Naive thymus-derived CD4-positive, alpha-beta T cell (primary cell): Measurements from ENCODE around the gene ILK. TPM values are rescaled to one million over a fixed set of nuclear protein-coding genes. Genes with fewer than 3 reads are reported as not detected.

Source experiments
- ATAC-seq: fragments of 150-1000 bp; cut with Tn5 transposase; 2 replicates; pipeline ENCODE4 v1.10.0; 2021; ENCODE audit warnings: mild to moderate bottlenecking, moderate library complexity
- CTCF ChIA-PET: fragments of 350-600 bp; sonication (Branson Sonifier 250); formaldehyde crosslinking; loops from one replicate; lab custom pipeline; 2021; ENCODE audit warnings: antibody characterized with exemption; lab: Charles Lee
- POLR2A ChIA-PET: fragments of 350-600 bp; sonication (Branson Sonifier 250); formaldehyde crosslinking; loops from one replicate; lab custom pipeline; 2021; ENCODE audit warnings: antibody characterized with exemption, inconsistent platforms; lab: Charles Lee
- DNase-seq, 9 donors: peaks; one replicate each; pipeline versions ENCODE4 v3.0.0 to v3.0.0-alpha.2; 2020 to 2022; ENCODE audit warnings: mixed read lengths in 1 of 9
- H3K27ac ChIP-seq: one replicate; pipeline ENCODE4 v1.7.0; 2013; ENCODE audit warnings: mild to moderate bottlenecking, low read depth, low read length, moderate library complexity
- H3K27me3 ChIP-seq, 2 donors: one replicate each; pipeline ENCODE4 v1.7.0; 2013; ENCODE audit warnings: low read length in 2 of 2, mild to moderate bottlenecking in 2 of 2, moderate library complexity in 2 of 2; ENCODE audit not compliant: control insufficient read depth in 2 of 2, insufficient read depth in 2 of 2
- H3K36me3 ChIP-seq, 3 experiments: 1 replicate in 2 of 3; 2 replicates in 1 of 3; pipeline ENCODE4 v1.7.0; 2013; ENCODE audit warnings: low read length in 3 of 3, mild to moderate bottlenecking in 3 of 3, moderate library complexity in 1 of 3; ENCODE audit not compliant: insufficient read depth in 3 of 3, control insufficient read depth in 2 of 3
- H3K4me1 ChIP-seq, 2 donors: one replicate each; pipeline ENCODE4 v1.7.0; 2013; ENCODE audit warnings: low read length in 2 of 2, mild to moderate bottlenecking in 2 of 2, moderate library complexity in 1 of 2; ENCODE audit not compliant: control insufficient read depth in 2 of 2, insufficient read depth in 2 of 2
- H3K4me3 ChIP-seq: 2 replicates; pipeline ENCODE4 v1.7.0; 2013; ENCODE audit warnings: mild to moderate bottlenecking, low read length
- H3K9me3 ChIP-seq, 3 experiments: 1 replicate in 2 of 3; 2 replicates in 1 of 3; pipeline ENCODE4 v1.7.0; 2013; ENCODE audit warnings: low read length in 3 of 3; ENCODE audit not compliant: control insufficient read depth in 2 of 3
- H3K27ac Mint-ChIP-seq, 9 donors: one replicate each; pipeline ENCODE4 v1.8.0; 2020 to 2022; ENCODE audit warnings: mixed read lengths in 9 of 9, mild to moderate bottlenecking in 8 of 9, moderate library complexity in 5 of 9, inconsistent platforms in 2 of 9
- H3K27me3 Mint-ChIP-seq, 5 donors: one replicate each; pipeline ENCODE4 v1.8.0; 2021 to 2022; ENCODE audit warnings: mixed read lengths in 5 of 5, mild to moderate bottlenecking in 1 of 5
- H3K36me3 Mint-ChIP-seq, 5 donors: one replicate each; pipeline ENCODE4 v1.8.0; 2020 to 2022; ENCODE audit warnings: mixed read lengths in 5 of 5, mild to moderate bottlenecking in 3 of 5, inconsistent platforms in 1 of 5
- H3K4me1 Mint-ChIP-seq, 7 donors: one replicate each; pipeline ENCODE4 v1.8.0; 2020 to 2022; ENCODE audit warnings: mixed read lengths in 7 of 7, mild to moderate bottlenecking in 3 of 7, inconsistent platforms in 1 of 7
- H3K4me3 Mint-ChIP-seq, 10 donors: one replicate each; pipeline ENCODE4 v1.8.0; 2020 to 2022; ENCODE audit warnings: mild to moderate bottlenecking in 10 of 10, mixed read lengths in 10 of 10, moderate library complexity in 6 of 10, inconsistent platforms in 2 of 10
- H3K9me3 Mint-ChIP-seq, 11 donors: one replicate each; pipeline ENCODE4 v1.8.0; 2020 to 2022; ENCODE audit warnings: mixed read lengths in 11 of 11, mild to moderate bottlenecking in 4 of 11, inconsistent platforms in 1 of 11, moderate library complexity in 1 of 11
- intact Hi-C, 2 donors: fragments of 100-400 bp; cut with micrococcal nuclease; formaldehyde crosslinking; loops; one replicate each; pipeline ENCODE4 v1.15.1; 2023
- polyA plus RNA-seq, 2 donors: library from polyadenylated mRNA; unstranded; fragments of 300-500 nt; fragmentation: Illumina TruSeq; gene quantifications; one replicate each; pipeline ENCODE4 v1.2.3, GENCODE V29; 2021
- total RNA-seq, 6 experiments: library from RNA in 5 of 6; stranded (reverse) in 5 of 6; gene quantifications; 1 replicate in 5 of 6; 2 replicates in 1 of 6; pipeline ENCODE4 v1.2.3 and lab custom pipeline; 2021 to 2026

The ILK gene
- total and polyA plus RNA-seq, 7 experiments from 2014 or later: 34.4 to 165 (median 79.7) TPM

GRCh38 chr11:6566704-6567370 lies 36.7 kb upstream of the ILK start:
- CTCF ChIA-PET: interaction anchor here (0.6 kb wide), 1 partner anchor 116 kb away, joined by 3 read pairs; the partner anchor contains the start of gene MRPL17

GRCh38 chr11:6567371-6567745 lies 36.2 kb upstream of the ILK start:
- no peaks in the 10 kb centered on the region for H3K27me3 ChIP-seq
- DNase-seq (no peak), ATAC-seq (no peak)
- H3K27ac Mint-ChIP-seq: no peak overlapping the region
- POLR2A ChIA-PET: no interaction called here
- H3K36me3 ChIP-seq: peaks cover 0 to 20% (median 0%) of the 10 kb centered on the region in 3 experiments
- peaks cover 0 to 28% (median 0%) of the 10 kb centered on the region in 7 donors for H3K4me1 Mint-ChIP-seq
- H3K4me3 ChIP-seq: no peak overlapping the region
- H3K4me3 Mint-ChIP-seq: no peak overlapping the region
- no peaks in the 10 kb centered on the region for H3K9me3 ChIP-seq
- no peaks in the 10 kb centered on the region for H3K27me3 Mint-ChIP-seq
- CTCF ChIA-PET: interaction anchor here (0.6 kb wide), 1 partner anchor 116 kb away, joined by 3 read pairs; the partner anchor contains the start of gene MRPL17
- intact Hi-C loops: no loop called here
- no peaks in the 10 kb centered on the region for H3K4me1 ChIP-seq
- peaks cover 6 to 42% (median 18%) of the 10 kb centered on the region in 5 donors for H3K36me3 Mint-ChIP-seq
- H3K9me3 Mint-ChIP-seq: no peaks in the 10 kb centered on the region
- no peak overlapping the region for H3K27ac ChIP-seq

More at GRCh38 chr11:6566704-6567370, 36.7 kb upstream of the ILK start:
- intact Hi-C loops: no loop called here
- peak; percentile 8 for ATAC-seq
- Histone ChIP-seq H3K36me3 (peaks cover 0 to 20% (median 0%) of the 10 kb centered on the region in 3 experiments), H3K4me1 (no peaks in the 10 kb centered on the region), H3K4me3 (no peak overlapping the region), H3K27me3 (no peaks in the 10 kb centered on the region), H3K9me3 (no peaks in the 10 kb centered on the region), H3K27ac (no peak overlapping the region)
- no peak overlapping the region for H3K4me3 Mint-ChIP-seq
- no peaks in the 10 kb centered on the region for H3K9me3 Mint-ChIP-seq
- no peak overlapping the region for H3K27ac Mint-ChIP-seq
- peaks cover 6 to 38% (median 22%) of the 10 kb centered on the region in 5 donors for H3K36me3 Mint-ChIP-seq
- no peaks in the 10 kb centered on the region for H3K27me3 Mint-ChIP-seq
- POLR2A ChIA-PET: no interaction called here
- DNase-seq: no peak
- H3K4me1 Mint-ChIP-seq: peaks cover 0 to 33% (median 0%) of the 10 kb centered on the region in 7 donors

GRCh38 chr11:6568191-6568918 lies 35.2 kb upstream of the ILK start:
- no peaks in the 10 kb centered on the region for H3K9me3 Mint-ChIP-seq
- no peak overlapping the region for H3K4me3 ChIP-seq
- no peak overlapping the region for H3K27ac ChIP-seq
- H3K4me1 Mint-ChIP-seq: peaks cover 0 to 25% (median 0%) of the 10 kb centered on the region in 7 donors
- no peaks in the 10 kb centered on the region for H3K27me3 ChIP-seq
- no peaks in the 10 kb centered on the region for H3K4me1 ChIP-seq
- intact Hi-C loops: no loop called here
- H3K36me3 Mint-ChIP-seq: peaks cover 10 to 41% (median 17%) of the 10 kb centered on the region in 5 donors
- no peak overlapping the region for H3K27ac Mint-ChIP-seq
- no peaks in the 10 kb centered on the region for H3K27me3 Mint-ChIP-seq
- no peaks in the 10 kb centered on the region for H3K9me3 ChIP-seq
- POLR2A ChIA-PET: no interaction called here
- H3K36me3 ChIP-seq: peaks cover 0 to 16% (median 0%) of the 10 kb centered on the region in 3 experiments
- no peak for ATAC-seq
- CTCF ChIA-PET: interaction anchor here (0.6 to 1.2 kb wide), 2 partner anchors 36 to 44 kb away, joined by 3 read pairs; no protein-coding TSS in a partner anchor
- H3K4me3 Mint-ChIP-seq: no peak overlapping the region
- DNase-seq: no peak

- Histone ChIP-seq H3K27ac (no peak overlapping the region), H3K36me3 (peaks cover 0 to 6% (median 0%) of the 10 kb centered on the region in 3 experiments), H3K9me3 (no peaks in the 10 kb centered on the region), H3K27me3 (no peaks in the 10 kb centered on the region), H3K4me3 (no peak overlapping the region), H3K4me1 (no peaks in the 10 kb centered on the region)
- Mint-ChIP-seq H3K27me3 (no peaks in the 10 kb centered on the region), H3K4me3 (no peak overlapping the region), H3K9me3 (no peaks in the 10 kb centered on the region), H3K36me3 (peaks cover 5 to 41% (median 21%) of the 10 kb centered on the region in 5 donors), H3K27ac (peak overlapping the region in 1 of 9 donors; percentile 48), H3K4me1 (peaks cover 0 to 25% (median 0%) of the 10 kb centered on the region in 7 donors)
- CTCF ChIA-PET: no interaction called here
- POLR2A ChIA-PET: no interaction called here
- DNase-seq (no peak), ATAC-seq (no peak)
- intact Hi-C loops: no loop called here
Measured at GRCh38 chr11:6569706-6570105, 33.9 kb upstream of the ILK start.

- Histone ChIP-seq H3K27me3 (no peaks in the 10 kb centered on the region), H3K36me3 (peaks cover 0 to 6% (median 0%) of the 10 kb centered on the region in 3 experiments), H3K4me3 (no peak overlapping the region), H3K27ac (no peak overlapping the region), H3K9me3 (no peaks in the 10 kb centered on the region), H3K4me1 (no peaks in the 10 kb centered on the region)
- Mint-ChIP-seq H3K36me3 (peaks cover 4 to 34% (median 21%) of the 10 kb centered on the region in 5 donors), H3K4me3 (no peak overlapping the region), H3K9me3 (no peaks in the 10 kb centered on the region), H3K27ac (no peak overlapping the region), H3K27me3 (no peaks in the 10 kb centered on the region), H3K4me1 (peaks cover 0 to 20% (median 0%) of the 10 kb centered on the region in 7 donors)
- ChIA-PET CTCF (no interaction called here), POLR2A (no interaction called here)
- ATAC-seq (no peak), DNase-seq (no peak)
- intact Hi-C loops: no loop called here
Measured at GRCh38 chr11:6570691-6571427, 32.7 kb upstream of the ILK start.

GRCh38 chr11:6571434-6572008 lies 32.1 kb upstream of the ILK start:
- Histone ChIP-seq H3K4me3 (no peak overlapping the region), H3K4me1 (no peaks in the 10 kb centered on the region), H3K36me3 (peaks cover 0 to 2% (median 0%) of the 10 kb centered on the region in 3 experiments), H3K27me3 (no peaks in the 10 kb centered on the region), H3K27ac (no peak overlapping the region), H3K9me3 (no peaks in the 10 kb centered on the region)
- H3K27ac Mint-ChIP-seq: no peak overlapping the region
- H3K4me3 Mint-ChIP-seq: no peak overlapping the region
- intact Hi-C loops: no loop called here
- peaks cover 0 to 18% (median 2%) of the 10 kb centered on the region in 7 donors for H3K4me1 Mint-ChIP-seq
- H3K36me3 Mint-ChIP-seq: peaks cover 4 to 34% (median 23%) of the 10 kb centered on the region in 5 donors
- H3K27me3 Mint-ChIP-seq: no peaks in the 10 kb centered on the region
- no peaks in the 10 kb centered on the region for H3K9me3 Mint-ChIP-seq
- POLR2A ChIA-PET: no interaction called here
- CTCF ChIA-PET: no interaction called here
- ATAC-seq: no peak
- no peak for DNase-seq
